NK-92 (cell line): ENCODE data around the gene C2CD2.
"Not testable (repeated sequence)": the region's sequence is repeated elsewhere in the genome, so short reads cannot be mapped to it uniquely, and the experiment has no call there.

Experiments used
- DNase-seq: peaks from one replicate; lab custom pipeline; 2025; ENCODE audit not compliant: unreplicated experiment; lab: John Stamatoyannopoulos, UW

The C2CD2 gene

GRCh38 chr21:41975391-41976272, 21.8 kb upstream of the C2CD2 start:
- no peak for DNase-seq

DNA sequence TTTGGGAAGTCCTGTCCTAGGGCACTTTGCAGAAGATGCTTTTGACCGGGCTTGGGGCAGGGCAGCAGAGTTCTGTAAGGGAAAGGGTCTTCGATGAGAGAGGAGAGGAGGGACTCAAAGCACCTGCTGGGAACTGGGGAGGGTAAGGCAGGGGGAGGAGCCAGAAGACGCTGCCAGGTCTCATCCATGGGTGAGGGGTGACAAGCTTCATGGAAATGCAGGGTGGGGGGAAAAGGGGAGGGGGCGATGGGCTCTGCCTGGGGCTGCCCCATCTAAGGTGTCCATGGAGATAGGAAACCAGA, 20.9 kb upstream of the C2CD2 start:
- no peak for DNase-seq

- DNase-seq = no peak
Measured at GRCh38 chr21:41973861-41974751, 20.3 kb upstream of the C2CD2 start.

DNA sequence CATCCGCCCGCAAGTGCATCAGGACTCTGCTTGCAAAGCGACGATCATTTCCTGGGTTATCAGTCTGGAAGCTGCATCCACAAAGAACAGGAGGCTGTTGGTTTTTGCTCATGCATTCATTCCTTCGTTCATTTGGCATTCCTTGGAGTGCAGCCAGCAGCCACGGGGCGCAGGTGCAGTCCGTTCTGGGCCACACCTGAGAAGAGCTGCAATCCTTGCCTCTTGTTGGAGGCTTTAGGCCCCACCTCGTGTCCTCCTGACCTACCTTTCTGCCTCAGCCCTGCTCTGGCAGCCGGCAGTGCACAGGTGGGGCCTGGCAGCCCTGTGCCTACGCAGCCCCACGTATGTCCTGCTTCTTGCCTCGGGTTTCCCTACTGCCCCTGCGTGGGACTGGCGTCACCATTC, 19.6 kb upstream of the C2CD2 start:
- no peak for DNase-seq

GRCh38 chr21:41972511-41973205, 18.8 kb upstream of the C2CD2 start:
- no peak for DNase-seq

GRCh38 chr21:41971891-41972290, 18.1 kb upstream of the C2CD2 start:
- DNase-seq = no peak

DNA sequence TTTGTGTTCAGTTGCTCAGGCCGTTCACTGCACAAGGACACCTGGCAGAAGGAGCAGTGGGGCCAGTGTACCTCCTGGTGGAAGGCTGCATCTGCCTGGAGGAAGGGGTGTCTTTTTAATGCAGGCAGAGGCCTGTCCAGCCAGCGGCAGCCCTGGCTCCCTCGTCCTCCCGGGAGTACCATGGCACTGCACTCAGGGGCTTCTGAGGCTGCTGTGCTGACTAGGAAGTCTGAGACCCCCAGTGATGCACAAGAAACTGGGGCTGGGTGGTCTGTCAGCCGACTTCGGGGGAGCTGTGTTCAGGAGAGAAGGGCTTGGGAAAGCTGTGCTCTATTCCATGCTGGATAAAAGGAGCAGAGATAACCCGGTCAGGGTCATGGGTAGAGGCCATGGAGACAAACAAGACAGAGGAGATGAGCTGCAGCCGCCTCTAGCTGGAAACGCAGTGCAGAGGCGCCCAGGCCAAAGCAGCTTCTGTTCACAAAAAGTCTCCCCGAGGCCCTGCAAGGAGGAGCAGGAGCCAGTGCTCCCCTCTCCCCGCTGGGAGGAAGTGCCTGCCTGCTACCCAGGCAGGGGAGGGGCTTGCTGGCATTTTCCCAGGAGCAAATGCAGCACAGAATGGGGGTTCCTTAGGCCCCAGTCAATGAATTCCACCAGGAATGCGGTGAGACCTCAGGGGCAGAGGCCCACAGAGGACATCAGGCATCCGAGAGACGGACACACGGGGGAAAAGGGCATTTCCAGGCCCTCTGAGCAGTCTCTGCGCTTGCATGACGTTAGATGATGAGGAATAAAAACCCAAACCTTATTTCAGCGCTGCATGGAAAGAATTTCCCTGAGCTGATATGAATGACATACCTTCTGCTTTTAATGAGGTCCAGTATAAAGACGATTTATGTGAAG, 17.2 kb upstream of the C2CD2 start:
- no peak for DNase-seq

DNA sequence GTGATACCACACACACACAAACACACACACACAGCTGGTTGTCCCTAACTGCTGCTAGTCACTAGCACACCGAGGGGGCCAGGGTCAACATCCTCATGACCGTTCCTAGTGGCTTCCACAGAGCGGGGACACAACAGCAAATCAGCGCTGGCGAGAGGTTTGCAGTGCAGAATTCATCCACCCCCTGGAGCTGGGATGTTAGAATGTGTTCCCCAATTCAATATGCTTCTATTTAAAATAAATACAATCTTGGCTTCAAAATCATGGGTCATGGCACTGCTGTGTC, 16.2 kb upstream of the C2CD2 start:
- DNase-seq = no peak

GRCh38 chr21:41967708-41968107, 13.9 kb upstream of the C2CD2 start:
- DNase-seq = no peak

DNA sequence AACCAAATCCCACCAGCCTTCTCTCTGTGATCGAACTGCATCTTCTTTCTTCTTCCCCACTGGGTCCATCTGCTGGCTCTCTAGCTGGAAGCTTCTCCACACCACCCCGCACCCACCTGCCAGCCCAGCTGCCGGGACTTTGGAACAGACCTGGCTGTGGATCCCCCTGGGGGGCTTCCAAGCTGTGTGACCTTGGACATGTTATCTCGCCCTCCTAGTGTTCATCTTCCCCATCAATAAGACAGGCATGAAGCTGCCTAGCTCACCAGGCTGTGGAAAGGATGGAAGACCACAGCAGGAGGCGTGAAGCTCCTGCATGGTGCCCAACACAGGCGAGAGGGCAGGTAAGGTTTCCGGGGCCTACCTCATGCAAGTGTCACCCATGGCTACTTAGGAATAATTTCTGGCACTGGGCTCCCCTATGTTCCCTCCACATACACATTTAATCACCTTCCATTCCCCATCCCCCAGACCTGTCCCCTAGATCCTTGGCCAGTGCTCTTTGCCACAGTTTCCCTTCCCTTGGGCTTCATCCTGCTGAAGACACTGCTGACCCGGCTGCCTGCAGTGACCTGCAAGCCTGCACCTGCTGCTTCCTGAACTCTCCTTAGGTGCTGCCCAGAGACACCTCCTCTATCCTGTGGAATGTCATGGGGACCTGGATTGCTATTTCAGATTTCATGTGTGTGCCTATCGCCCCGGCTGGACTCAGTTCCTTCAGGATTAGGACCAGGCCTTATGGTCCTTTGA, 13.2 kb upstream of the C2CD2 start:
- DNase-seq = no peak

GRCh38 chr21:41966041-41966833, 12.4 kb upstream of the C2CD2 start:
- DNase-seq = no peak

GRCh38 chr21:41965461-41966013, 11.7 kb upstream of the C2CD2 start:
- DNase-seq = no peak

- no peak for DNase-seq
Measured at GRCh38 chr21:41965045-41965444, 11.2 kb upstream of the C2CD2 start.

GRCh38 chr21:41964171-41964570, 10.4 kb upstream of the C2CD2 start:
- no peak for DNase-seq

- no peak for DNase-seq
Measured at GRCh38 chr21:41962425-41962966, 8.7 kb upstream of the C2CD2 start.

- DNase-seq = no peak
Measured at GRCh38 chr21:41961753-41962152, 7.9 kb upstream of the C2CD2 start.

GRCh38 chr21:41961282-41961701, 7.5 kb upstream of the C2CD2 start:
- DNase-seq = no peak

GRCh38 chr21:41960386-41960785, 6.6 kb upstream of the C2CD2 start:
- no peak for DNase-seq

DNA sequence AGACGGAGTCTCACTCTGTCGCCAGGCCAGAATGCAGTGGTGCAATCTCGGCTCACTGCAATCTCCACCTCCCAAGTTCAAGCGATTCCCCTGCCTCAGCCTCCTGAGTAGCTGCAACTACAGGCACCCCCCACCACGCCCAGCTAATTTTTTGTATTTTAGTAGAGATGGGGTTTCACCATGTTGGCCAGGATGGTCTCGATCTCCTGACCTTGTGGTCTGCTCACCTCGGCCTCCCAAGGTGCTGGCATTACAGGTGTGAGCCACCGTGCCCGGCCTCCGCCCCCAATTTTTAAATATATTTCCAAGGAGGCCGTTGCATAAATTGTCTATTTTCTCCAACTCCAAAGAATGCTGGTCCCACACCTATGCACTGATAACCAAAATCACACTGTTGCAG, 5.9 kb upstream of the C2CD2 start:
- DNase-seq = not testable (repeated sequence)
